Fibroblast of gingiva (primary cell): ENCODE results near the gene TMEM203.

Experiments
- DNase-seq: peaks from one replicate; pipeline ENCODE4 v3.0.0-alpha.2; 2011; ENCODE audit warnings: low read depth

The TMEM203 gene

GRCh38 chr9:137218754-137219271 is 13.4 kb upstream of the TMEM203 start:
- no peak for DNase-seq

GRCh38 chr9:137218212-137218753 is 12.8 kb upstream of the TMEM203 start:
- DNase-seq = no peak

- DNase-seq = peak; percentile 26
Observed at GRCh38 chr9:137217276-137218211, 12.1 kb upstream of the TMEM203 start.

GRCh38 chr9:137216188-137216965 is 10.9 kb upstream of the TMEM203 start:
- no peak for DNase-seq

- DNase-seq = no peak
Observed at GRCh38 chr9:137215196-137215986, 9.9 kb upstream of the TMEM203 start.

GRCh38 chr9:137214620-137215019 is 9.2 kb upstream of the TMEM203 start:
- DNase-seq = no peak

- no peak for DNase-seq
Observed at GRCh38 chr9:137213160-137214060, 8.0 kb upstream of the TMEM203 start.

- DNase-seq = no peak
Observed at GRCh38 chr9:137212520-137212919, 7.1 kb upstream of the TMEM203 start.

- no peak for DNase-seq
Observed at GRCh38 chr9:137211532-137211931, 6.1 kb upstream of the TMEM203 start.

- DNase-seq = no peak
Observed at GRCh38 chr9:137206602-137207001, 1.2 kb upstream of the TMEM203 start.

- no peak for DNase-seq
Observed at GRCh38 chr9:137204731-137205125, 720 bp downstream of the TMEM203 start.

GRCh38 chr9:137202966-137203365 is 2.5 kb downstream of the TMEM203 start:
- no peak for DNase-seq

GRCh38 chr9:137201205-137201868 is 4.1 kb downstream of the TMEM203 start:
- no peak for DNase-seq

GRCh38 chr9:137200311-137201204 is 4.9 kb downstream of the TMEM203 start, which contains the start of gene TPRN:
Gene TPRN, minus strand, starts transcription at chr9:137200741. Its CDS starts 30 bp downstream, at chr9:137200711.
- DNase-seq = peak; percentile 99

- DNase-seq = peak; percentile 7
Observed at GRCh38 chr9:137199411-137200121, 5.9 kb downstream of the TMEM203 start.

- DNase-seq = no peak
Observed at GRCh38 chr9:137198902-137199283, 6.6 kb downstream of the TMEM203 start.

- DNase-seq = no peak
Observed at GRCh38 chr9:137198051-137198901, 7.2 kb downstream of the TMEM203 start.
